HG03520 (cell line): ENCODE results near the gene CAVIN3.
A peak's percentile ranks its signal among the peaks of the same experiment; 100 is the strongest.

Experiments
- ATAC-seq: cut with Tn5 transposase; IDR thresholded peaks from one replicate; pipeline ENCODE4 v1.9.1; 2021; ENCODE audit warnings: mild to moderate bottlenecking, moderate library complexity; ENCODE audit not compliant: unreplicated experiment

Gene CAVIN3

GRCh38 chr11:6320411-6321155, at the start of gene CAVIN3:
TSS of gene CAVIN3 (minus strand) at chr11:6320501. CDS start at chr11:6320476, 25 bp downstream.
- ATAC-seq = peak; percentile 51

GRCh38 chr11:6365659-6366058, 45.4 kb upstream of the CAVIN3 start:
- ATAC-seq = no peak

- peak; percentile 93 for ATAC-seq
Observed at GRCh38 chr11:6362873-6363678, 42.8 kb upstream of the CAVIN3 start.

GRCh38 chr11:6362185-6362872, 42.0 kb upstream of the CAVIN3 start:
- ATAC-seq = no peak

GRCh38 chr11:6360183-6360582, 39.9 kb upstream of the CAVIN3 start:
- ATAC-seq = no peak

GRCh38 chr11:6357222-6357621, 36.9 kb upstream of the CAVIN3 start:
- no peak for ATAC-seq

GRCh38 chr11:6356503-6357055, 36.3 kb upstream of the CAVIN3 start:
- ATAC-seq = no peak

- no peak for ATAC-seq
Observed at GRCh38 chr11:6354651-6355485, 34.6 kb upstream of the CAVIN3 start.

- ATAC-seq = peak; percentile 74
Observed at GRCh38 chr11:6353367-6353987, 33.2 kb upstream of the CAVIN3 start.

GRCh38 chr11:6351782-6352382, 31.6 kb upstream of the CAVIN3 start:
- ATAC-seq = no peak

GRCh38 chr11:6350486-6350885, 30.2 kb upstream of the CAVIN3 start:
- ATAC-seq = no peak

- ATAC-seq = no peak
Observed at GRCh38 chr11:6350043-6350442, 29.7 kb upstream of the CAVIN3 start.

- ATAC-seq = no peak
Observed at GRCh38 chr11:6345366-6345765, 25.1 kb upstream of the CAVIN3 start.

- no peak for ATAC-seq
Observed at GRCh38 chr11:6336293-6336692, 16.0 kb upstream of the CAVIN3 start.

GRCh38 chr11:6334806-6335205, 14.5 kb upstream of the CAVIN3 start:
- no peak for ATAC-seq

- ATAC-seq = no peak
Observed at GRCh38 chr11:6333095-6333494, 12.8 kb upstream of the CAVIN3 start.

GRCh38 chr11:6332066-6332465, 11.8 kb upstream of the CAVIN3 start:
- no peak for ATAC-seq

GRCh38 chr11:6328321-6328720, 8.0 kb upstream of the CAVIN3 start:
- no peak for ATAC-seq

GRCh38 chr11:6327806-6328205, 7.5 kb upstream of the CAVIN3 start:
- ATAC-seq = no peak

- no peak for ATAC-seq
Observed at GRCh38 chr11:6326985-6327384, 6.7 kb upstream of the CAVIN3 start.
